ENCODE results near the gene POLA2.

GRCh38 chr11:65330544-65330943 lies 68.8 kb downstream of the POLA2 start:
- TF ChIP-seq CTCF (IDR thresholded peaks at IDR 0.05), result no peak
- TF ChIP-seq POLR2A (IDR thresholded peaks at IDR 0.05), result no peak

Data from Peyer's patch (tissue), 4 donors.